GM21423 (cell line): ENCODE measurements around the gene GNPTAB.

Experiments
- ATAC-seq: cut with Tn5 transposase; IDR thresholded peaks from one replicate; pipeline ENCODE4 v1.9.1; 2021; ENCODE audit warnings: mild to moderate bottlenecking, moderate library complexity; ENCODE audit not compliant: unreplicated experiment

The GNPTAB gene

DNA sequence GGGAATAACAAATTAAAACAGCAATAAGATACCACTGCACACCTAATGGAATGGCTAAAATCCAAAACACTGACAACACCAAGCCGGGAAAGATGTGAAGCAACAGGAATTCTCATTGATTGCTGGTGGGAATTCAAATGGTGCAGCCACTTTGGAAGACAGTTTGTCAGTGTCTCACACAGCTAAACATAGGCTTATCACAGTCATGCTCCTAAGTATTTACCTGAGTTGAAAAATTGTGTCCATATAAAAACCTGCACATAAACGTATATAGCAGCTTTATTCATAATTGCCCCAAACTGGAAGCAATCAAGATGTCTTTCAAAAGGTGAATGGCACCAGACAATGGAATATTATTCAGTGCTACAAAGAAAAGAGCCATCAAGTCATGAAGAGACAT lies 21.6 kb downstream of the GNPTAB start:
- ATAC-seq, result no peak

GRCh38 chr12:101806265-101806664 lies 24.5 kb downstream of the GNPTAB start:
- no peak for ATAC-seq

DNA sequence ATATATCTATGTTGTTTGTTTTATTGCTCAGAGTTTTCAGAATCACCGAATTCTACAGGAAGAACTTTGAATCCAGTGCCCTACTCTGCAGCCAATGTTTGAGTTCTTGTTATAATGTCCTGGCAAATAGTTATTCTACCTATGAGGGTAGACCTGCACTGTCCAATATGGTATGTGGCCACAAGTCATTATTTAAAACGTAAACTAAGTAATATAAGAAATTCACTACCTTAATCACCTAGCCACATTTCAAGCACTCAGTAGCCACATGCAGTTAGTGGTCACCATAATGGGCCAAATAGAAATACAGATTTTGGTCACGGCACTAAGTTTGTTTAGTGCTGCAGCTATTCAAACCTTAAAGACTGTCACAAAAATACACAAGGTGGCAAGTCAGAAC lies 26.4 kb downstream of the GNPTAB start:
- ATAC-seq, result no peak

- ATAC-seq, result no peak
These were observed 26.8 kb downstream of the GNPTAB start for GRCh38 chr12:101803978-101804377.

DNA sequence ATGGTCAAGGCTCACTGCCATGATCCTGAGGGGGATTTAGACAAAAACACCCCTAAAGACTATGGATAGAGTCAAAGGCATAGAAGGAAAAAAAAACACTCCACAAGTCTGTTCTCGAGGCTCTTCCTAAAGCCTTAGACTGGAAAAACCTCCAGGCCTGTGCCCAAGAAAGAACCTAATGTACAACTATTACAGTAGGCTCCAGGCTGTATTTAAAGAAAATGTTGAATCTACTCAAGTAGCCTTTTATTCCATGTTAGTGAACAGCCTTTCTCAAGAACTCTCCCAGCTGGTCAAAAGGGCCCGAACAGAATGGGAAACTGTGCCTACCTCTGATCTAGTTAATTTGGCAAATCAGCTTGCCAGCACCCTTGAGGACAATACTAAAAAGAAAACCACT lies 28.3 kb downstream of the GNPTAB start:
- no peak for ATAC-seq

DNA sequence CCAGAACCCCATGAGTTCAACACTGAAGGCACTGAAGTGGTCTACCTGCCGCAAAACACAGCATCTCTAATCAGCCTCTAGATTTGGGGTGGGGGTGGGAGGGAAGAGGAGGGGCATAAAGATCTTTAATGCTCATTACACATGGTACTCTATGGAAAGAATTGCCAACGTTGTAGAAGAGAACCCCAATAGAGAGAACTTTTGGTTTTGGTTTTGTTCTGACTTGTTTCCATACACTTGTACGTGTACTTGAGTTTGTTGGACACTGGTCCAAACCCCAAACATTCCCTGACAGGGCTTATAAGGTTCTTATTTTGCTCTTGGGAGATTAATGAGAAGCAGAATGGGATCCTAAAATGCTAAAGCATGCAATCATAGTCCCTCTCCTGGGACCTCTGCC lies 31.0 kb downstream of the GNPTAB start:
- peak; percentile 50 for ATAC-seq

- no peak for ATAC-seq
These were observed 35.0 kb downstream of the GNPTAB start for GRCh38 chr12:101795786-101796185.

DNA sequence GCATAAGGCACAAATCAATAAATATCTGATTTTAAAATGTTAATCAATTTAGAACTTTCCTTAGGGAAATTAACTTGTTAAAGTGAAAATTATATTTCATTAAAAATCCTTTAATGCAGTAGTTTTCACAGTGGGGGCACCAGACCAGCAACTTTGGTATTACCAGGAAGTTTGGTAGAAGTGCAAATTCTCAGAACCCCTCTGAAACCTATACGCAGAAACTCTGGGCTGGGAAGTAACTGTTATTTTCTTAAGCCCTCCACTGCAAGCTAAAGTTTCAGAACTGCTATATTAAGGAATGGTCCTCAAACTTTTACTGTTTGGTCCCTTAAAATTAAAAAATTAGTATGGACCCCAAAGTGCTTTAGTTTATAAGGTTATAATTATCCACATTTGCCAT lies 35.7 kb downstream of the GNPTAB start:
- ATAC-seq, result no peak

DNA sequence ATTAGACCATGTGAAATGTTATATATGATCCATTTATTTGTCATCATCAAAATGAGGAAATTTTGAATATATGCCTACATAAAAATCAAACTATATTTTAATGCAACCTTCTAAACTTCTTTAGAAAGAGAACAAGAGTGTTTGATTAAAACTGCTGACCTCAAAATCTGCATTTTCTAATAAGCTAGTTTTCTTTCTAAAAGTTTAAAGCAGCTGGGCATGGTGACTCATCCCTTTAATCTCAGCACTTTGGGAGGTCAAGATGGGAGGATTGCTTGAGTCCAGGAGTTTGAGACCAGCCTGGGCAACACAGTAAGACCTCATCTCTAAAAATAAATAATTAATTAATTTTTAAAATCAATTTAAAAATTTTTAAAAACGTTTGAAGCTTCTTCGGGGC lies 36.2 kb downstream of the GNPTAB start:
- ATAC-seq, result no peak

GRCh38 chr12:101793401-101793800 lies 37.4 kb downstream of the GNPTAB start:
- ATAC-seq, result peak; percentile 74

DNA sequence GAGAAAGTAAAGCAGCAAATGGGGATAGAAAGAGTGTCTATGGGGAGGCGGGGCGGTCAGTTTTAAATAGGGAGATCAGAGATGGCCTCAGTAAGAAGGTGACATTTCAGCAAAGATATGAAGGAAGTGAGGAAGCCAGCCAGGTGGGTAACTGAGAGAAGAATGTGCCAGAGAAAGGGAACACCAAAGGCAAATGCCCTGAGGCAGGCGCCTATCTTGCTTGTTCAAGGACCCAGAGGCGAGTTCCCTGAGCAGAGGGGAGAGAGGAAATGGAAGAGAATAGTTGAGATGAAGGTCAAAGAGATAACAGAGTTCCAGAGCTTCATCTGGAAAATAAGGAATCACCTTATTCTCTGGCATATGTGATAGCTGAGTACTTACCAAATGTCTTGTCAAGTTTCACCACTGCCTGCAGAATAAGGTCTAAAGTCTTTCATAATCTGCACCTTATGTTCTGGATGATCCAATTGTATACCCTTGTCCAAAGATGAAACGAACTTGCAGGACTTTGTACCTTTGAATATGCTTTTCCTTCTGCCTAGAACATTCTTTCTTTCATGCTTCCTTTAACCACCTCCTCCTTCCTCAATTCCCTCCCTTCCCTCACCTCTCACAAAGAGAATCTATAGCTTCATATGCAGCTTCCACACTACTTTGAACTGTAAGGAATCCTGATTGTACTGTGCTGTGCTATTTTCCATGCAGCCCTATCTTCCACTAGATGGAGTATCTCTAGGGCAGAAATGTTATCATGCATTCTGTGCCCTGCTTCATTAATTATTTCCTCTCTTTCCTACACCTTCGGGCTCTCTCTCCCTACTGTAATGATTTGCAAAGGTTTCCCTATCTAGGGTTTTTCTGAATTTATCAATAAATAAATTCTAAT lies 38.5 kb downstream of the GNPTAB start:
- no peak for ATAC-seq

GRCh38 chr12:101789171-101789570 lies 41.6 kb downstream of the GNPTAB start:
- no peak for ATAC-seq

DNA sequence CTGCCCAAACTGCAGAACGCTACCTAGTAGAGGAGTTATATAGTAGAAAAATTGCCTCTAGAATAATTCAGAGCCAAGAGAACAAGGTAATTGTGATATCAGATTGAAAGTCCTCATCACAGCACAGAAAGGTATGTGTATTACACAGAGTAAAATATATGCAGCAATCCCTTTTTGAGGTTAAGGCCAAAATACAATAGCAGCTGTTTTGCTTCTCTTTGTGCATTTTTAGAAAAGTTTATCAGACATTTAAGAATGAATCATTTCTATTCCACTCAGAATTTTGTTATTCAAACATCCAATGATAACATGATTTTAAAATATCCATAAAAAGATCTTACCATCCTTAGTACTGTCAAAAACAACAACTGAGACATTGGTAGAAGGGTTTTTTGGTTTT lies 45.1 kb downstream of the GNPTAB start:
- ATAC-seq, result no peak

GRCh38 chr12:101784376-101784775 lies 46.4 kb downstream of the GNPTAB start:
- no peak for ATAC-seq

DNA sequence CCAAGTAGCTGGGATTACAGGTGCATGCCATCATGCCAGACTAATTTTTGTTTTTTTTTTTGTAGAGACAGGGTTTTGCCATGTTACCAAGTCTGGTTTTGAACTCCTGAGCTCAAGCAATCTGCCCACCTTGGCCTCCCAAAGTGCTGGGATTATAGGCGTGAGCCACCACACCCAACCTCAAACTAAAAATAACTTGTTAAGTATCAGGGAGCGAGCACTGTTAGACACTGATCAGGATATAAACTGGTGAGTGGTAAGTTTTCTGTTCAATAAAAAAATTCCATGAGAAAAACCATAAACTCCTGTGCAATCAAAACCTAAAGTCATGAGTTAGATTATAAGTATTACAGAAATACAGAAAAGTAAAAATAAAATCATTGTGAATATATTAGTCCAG lies 46.9 kb downstream of the GNPTAB start:
- no peak for ATAC-seq

DNA sequence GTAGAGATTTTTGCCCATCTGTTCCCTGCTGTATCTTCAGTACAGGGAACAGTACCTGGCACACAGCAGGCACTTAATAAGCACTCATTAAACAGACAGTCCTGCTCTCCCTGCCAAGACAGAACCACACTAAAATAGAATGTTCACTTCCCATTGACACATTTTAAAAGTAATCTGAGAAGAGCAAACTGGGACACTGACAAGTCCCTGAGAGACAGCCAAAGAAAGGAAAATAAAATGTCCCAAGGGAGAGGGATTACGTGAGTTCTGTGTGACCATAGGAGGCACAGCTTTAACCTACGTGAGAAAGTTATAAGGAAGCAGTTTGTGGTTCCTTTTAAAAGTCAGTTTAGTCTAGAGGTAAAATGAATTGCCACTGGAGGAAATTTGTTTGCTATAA lies 47.6 kb downstream of the GNPTAB start:
- no peak for ATAC-seq

- no peak for ATAC-seq
These were observed 48.5 kb downstream of the GNPTAB start for GRCh38 chr12:101782273-101782731.

DNA sequence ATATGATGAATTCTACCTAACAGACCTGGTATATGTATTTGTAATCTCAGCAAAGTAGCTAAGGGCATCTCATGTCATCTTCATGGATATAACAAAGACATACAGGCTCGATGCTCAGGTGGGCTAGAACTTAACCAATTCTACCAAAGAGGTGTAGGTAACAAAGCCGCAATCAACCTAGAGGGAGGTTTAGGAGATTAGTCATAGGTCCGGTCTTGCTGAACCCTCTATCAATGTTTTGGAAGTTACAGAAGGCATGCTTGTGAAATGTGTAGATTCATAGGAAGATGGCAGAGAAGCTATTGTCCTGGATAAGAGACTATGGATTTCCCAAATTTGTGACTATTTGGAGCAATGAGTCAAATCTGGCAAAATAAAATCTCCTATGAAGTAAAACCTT lies 48.9 kb downstream of the GNPTAB start:
- ATAC-seq, result no peak

DNA sequence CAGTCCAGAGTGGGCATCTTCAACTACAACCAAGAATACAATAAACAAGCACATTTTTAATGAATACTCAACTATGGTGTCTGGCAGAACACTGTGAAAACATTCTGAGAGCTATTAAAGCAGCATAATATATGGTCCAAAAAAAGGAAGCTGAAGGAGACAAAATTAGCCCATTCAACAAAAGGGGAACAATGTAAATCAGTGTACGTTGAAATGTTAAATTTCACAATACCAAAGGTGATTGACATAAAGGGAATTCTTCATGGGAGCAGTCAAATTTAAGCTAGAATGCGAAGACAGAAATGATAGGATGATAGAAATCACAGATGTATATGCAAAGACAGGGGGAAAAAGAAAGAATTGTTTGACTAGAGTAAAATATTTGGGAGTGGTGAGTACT lies 50.2 kb downstream of the GNPTAB start:
- no peak for ATAC-seq

- ATAC-seq, result no peak
These were observed 51.1 kb downstream of the GNPTAB start for GRCh38 chr12:101779626-101780025.

DNA sequence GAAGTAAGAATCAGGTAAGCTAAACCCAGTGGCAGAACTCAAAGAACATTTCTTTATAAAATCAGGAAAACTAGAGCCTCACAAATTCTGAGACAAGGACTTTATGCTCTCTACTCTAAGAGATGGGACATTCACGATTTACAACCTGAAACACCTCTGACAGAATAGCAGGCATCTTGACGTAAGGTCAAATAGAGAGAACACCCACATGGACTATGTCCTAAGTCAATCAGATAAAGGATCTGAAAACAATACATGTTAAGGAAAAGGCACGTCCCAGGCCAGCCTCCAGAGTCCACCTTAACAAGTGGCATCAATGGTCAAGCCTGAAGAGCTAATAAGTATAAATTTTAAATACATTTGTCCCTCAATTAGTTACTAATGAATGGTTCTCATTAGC lies 51.6 kb downstream of the GNPTAB start:
- no peak for ATAC-seq

GRCh38 chr12:101777978-101778377 lies 52.8 kb downstream of the GNPTAB start:
- ATAC-seq, result no peak

DNA sequence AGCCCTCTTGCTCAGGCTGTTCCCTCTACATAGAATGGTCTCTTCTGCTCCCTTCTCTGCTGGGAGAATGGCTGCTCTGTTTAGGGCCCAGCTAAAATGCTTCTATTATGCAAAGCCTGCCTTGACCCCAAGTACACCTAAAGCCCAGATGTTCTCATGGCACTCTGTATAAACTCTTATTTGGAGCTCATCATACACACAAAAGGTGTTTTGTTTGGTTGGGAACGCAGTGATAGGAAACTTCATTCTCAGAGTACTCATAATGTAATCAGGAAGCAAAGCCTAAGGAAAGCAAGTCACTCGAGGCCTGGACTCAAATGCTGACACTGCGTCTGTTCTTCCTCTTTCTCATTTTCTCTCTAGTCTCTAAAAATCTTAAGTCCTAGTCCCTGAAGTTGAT lies 53.3 kb downstream of the GNPTAB start:
- no peak for ATAC-seq
